CD4-positive, alpha-beta T cell treated with Interleukin-4 for 1 hour (primary cell): ENCODE results near the gene MCOLN2.
A peak's percentile ranks its signal among the peaks of the same experiment; 100 is the strongest.
"Not testable (repeated sequence)": the region's sequence is repeated elsewhere in the genome, so short reads cannot be mapped to it uniquely, and the experiment has no call there.

Source experiments
- DNase-seq, 2 donors: peaks; one replicate each; pipeline ENCODE4 v3.0.0-alpha.2; 2020 to 2022

Gene MCOLN2

GRCh38 chr1:84939761-84940160, 57.2 kb downstream of the MCOLN2 start:
- no peak for DNase-seq

- no peak for DNase-seq
Observed at GRCh38 chr1:84939151-84939550, 57.8 kb downstream of the MCOLN2 start.

- peak; percentile 40 to 66 for DNase-seq
Observed at GRCh38 chr1:84936116-84936810, 60.6 kb downstream of the MCOLN2 start.

- no peak for DNase-seq
Observed at GRCh38 chr1:84933011-84933611, 63.8 kb downstream of the MCOLN2 start.

- no peak for DNase-seq
Observed at GRCh38 chr1:84930831-84931230, 66.1 kb downstream of the MCOLN2 start.

- no peak for DNase-seq
Observed at GRCh38 chr1:84930329-84930728, 66.6 kb downstream of the MCOLN2 start.

GRCh38 chr1:84929581-84929980, 67.3 kb downstream of the MCOLN2 start:
- no peak for DNase-seq

- no peak for DNase-seq
Observed at GRCh38 chr1:84928979-84929378, 67.9 kb downstream of the MCOLN2 start.

- no peak for DNase-seq
Observed at GRCh38 chr1:84923317-84923716, 73.6 kb downstream of the MCOLN2 start.

GRCh38 chr1:84920159-84920558, 76.8 kb downstream of the MCOLN2 start:
- no peak for DNase-seq

- no peak for DNase-seq
Observed at GRCh38 chr1:84919461-84919970, 77.4 kb downstream of the MCOLN2 start.

GRCh38 chr1:84918726-84919336, 78.1 kb downstream of the MCOLN2 start:
- DNase-seq: no peak

- DNase-seq: no peak
Observed at GRCh38 chr1:84916897-84917296, 80.0 kb downstream of the MCOLN2 start.

GRCh38 chr1:84913555-84913892, 83.4 kb downstream of the MCOLN2 start:
- no peak for DNase-seq

- DNase-seq: no peak
Observed at GRCh38 chr1:84912726-84913554, 84.0 kb downstream of the MCOLN2 start.

GRCh38 chr1:84908746-84909464, 88.0 kb downstream of the MCOLN2 start:
- not testable (repeated sequence) for DNase-seq

GRCh38 chr1:84907095-84907827, 89.7 kb downstream of the MCOLN2 start:
- DNase-seq: no peak

- not testable (repeated sequence) for DNase-seq
Observed at GRCh38 chr1:84902727-84903126, 94.2 kb downstream of the MCOLN2 start.

GRCh38 chr1:84899969-84900368, 96.9 kb downstream of the MCOLN2 start:
- DNase-seq: no peak

GRCh38 chr1:84896279-84896678, 100.6 kb downstream of the MCOLN2 start:
- no peak for DNase-seq

- DNase-seq: peak in 1 of 2 donors; percentile 16
Observed at GRCh38 chr1:84892705-84893618, 104.0 kb downstream of the MCOLN2 start, which contains the start of gene LPAR3. LPAR3 (minus strand) TSS chr1:84893206; CDS start chr1:84866120, 27,086 bp downstream.
